HG03064 (cell line): Measurements from ENCODE around the gene TTC8.
"Not testable (repeated sequence)": the region's sequence is repeated elsewhere in the genome, so short reads cannot be mapped to it uniquely, and the experiment has no call there.

ENCODE experiments used
- ATAC-seq: cut with Tn5 transposase; IDR thresholded peaks from one replicate; pipeline ENCODE4 v1.9.1; 2021; ENCODE audit warnings: low read depth; ENCODE audit not compliant: unreplicated experiment

Gene TTC8

DNA sequence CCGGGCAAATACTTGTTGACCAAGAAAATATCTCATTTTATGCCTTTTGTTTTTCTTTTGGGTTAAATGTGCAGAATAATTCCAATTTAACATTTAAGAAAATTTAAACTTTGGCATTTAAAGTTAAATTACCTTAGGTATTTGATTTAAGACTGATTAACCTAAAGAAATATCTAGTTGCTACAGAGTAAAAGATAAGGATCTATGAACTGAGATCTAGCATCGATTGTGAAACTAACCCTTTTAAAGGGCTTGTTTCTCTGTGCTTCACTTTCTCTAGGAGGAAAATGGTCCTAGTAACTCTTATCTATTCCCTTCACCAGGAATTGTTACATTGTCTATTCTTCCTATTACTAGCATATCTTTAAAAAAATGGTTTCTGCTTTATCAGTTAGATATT, 2.6 kb upstream of the TTC8 start:
- ATAC-seq: no peak

DNA sequence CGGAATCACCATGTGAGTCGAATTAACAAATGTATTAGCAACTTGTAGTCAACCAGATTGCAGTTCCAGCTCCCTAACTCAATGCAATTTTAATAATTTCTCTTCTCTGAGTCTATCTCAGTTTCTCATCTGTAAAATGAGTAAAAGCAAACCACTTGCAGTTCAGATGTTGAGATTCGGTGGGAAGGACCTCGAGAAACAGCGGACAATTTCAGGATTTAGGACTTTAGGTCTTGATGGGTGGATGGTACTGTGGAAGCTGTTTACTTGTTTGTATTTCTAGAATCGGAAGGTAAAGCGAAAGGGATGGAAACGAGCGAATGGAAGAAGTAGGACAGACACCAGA, 510 bp upstream of the TTC8 start:
- peak; percentile 11 for ATAC-seq

DNA sequence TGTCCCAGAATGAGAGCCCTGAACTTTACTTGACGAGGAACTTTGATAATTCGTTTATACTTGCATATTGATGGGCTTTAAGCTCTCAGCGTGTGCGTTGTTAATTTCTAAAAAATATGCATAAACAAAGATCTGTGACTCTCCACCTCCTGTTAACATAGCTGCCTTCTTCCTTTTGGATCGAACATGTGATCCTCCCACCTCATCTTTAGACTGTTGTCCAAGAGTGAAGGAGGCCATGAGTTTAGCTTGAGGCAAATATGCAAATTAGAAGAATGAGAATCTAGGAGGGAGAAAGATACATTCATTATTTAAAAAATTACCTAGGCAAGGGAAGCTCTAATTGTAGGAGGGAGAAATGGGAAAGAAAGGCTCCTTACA, 617 bp downstream of the TTC8 start:
- no peak for ATAC-seq

DNA sequence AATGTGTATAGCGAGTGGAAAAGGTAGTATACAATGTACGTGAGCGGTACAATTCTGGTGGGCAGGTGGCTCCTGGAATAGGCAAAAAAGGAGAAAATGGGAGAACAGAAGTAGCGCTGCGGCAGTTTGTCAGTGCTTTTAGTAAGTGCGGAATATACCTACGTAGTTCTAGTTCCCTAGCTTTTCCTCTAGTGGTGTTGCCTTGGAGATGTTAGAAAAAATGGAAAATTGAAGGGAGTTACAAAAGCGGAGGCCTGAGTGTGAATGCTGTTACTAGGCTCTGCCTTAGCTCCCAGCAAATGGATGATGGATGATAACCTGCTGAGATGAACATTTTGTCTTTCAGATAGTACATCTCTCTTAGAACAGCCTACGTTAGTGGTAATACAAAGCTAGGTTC, 1.1 kb downstream of the TTC8 start:
- ATAC-seq: no peak

DNA sequence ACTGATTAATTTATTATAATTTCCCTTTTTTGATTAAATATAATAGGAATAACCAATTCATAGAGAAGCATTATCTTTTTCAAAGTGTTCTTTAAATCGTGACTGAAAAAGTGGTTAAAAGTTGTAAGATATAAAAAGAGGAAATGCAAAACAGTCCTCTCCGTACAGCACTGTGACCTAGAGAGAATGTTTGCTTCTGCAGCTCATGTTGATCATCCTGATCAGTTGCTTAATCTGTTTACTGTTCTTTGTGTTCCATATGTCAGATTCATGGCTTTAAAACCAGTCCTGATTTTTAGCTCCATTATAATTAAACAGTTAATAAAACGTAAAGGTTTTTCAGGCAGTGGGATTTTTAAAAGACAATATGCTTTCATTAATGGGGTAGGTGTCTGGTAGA, 4.7 kb downstream of the TTC8 start:
- no peak for ATAC-seq

DNA sequence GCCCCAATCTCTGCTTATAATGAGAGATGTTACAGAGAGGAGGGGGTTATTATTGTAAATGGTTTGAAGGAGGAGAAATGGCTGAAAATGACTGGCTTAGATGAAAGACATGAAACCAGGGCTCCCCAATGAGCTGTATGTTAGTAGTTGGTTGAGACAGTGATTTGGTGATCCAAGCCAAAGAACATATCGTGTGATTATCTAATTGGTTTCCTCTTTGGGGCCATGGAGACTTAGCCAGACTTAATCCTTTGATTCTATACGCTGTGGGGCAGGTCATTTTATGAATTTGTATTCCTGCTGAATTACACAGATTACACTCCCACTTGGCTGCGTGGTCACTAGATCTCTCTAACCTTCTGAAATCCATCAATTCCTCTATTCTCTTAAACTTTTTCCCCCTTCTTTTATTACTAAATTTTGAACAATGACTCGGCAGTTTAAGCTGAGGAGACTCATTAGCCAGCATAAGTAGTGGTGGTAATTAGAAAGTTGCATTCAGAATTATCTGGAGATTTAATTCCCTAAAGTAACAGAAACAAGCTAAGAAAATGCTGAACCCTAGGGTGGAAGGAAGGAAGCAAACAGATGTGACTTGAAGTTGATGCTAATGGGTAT, 5.3 kb downstream of the TTC8 start:
- ATAC-seq: no peak

DNA sequence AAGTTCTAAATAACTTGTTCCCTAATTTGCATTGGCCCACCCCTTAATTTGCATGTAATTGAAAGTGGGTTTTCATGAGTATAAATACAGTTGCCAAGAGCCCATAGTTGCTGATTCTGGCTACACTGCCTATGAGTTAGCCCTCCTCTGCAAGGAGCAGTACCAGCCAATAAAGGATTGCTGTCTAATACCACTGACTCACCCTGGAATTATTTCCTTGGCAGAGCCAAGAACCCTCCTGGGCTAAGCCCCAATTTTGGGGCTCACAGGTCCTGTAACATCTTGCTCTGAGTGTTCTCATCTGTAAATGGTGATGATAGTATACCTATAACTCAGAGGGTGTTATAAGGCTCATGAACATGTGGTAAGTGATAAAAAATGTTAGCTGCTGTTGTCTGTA, 6.8 kb downstream of the TTC8 start:
- ATAC-seq: no peak

DNA sequence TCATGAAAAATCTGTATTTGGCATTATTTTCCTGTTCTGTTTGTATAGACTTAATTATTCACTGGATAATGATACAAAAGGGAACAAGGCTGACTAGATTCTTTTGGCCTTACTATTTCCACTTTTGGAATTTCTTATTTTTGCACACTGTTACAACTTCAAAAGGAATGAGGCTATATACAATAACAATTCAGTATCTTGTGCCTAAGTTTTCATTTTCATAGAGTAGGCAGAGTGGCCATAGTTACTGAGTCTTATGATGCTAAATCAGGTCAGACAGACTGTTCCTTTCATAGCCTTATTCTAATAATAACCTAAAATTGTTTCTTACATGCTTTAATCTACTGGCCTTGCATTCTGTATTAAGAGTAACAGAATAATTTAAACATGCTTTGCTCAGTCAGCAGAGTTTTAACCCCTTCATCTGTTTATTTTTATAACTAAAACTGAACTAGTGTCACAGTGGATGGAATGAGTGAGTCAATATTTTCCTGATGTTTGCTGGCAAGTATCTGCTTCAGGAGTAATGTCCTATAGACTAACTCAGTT, 10.5 kb downstream of the TTC8 start:
- no peak for ATAC-seq

DNA sequence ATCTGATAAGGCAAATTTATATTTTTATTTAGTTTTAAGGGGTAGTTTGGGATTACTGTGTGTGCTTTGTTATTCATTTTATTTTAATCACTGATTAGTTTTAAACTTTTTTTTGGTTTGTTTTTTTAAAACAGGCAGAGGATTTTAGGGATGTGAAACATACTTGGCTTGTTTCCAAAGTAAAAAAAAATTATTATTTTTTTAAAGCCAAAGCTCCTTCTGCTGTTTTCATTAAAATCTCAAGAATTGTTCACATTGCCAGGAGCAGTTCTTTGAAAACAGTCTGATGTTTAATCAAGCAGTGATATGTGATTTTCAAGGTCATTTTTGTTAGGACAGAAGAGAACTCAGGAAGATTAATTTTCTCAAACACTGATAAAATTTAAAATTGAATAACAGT, 11.2 kb downstream of the TTC8 start:
- no peak for ATAC-seq

DNA sequence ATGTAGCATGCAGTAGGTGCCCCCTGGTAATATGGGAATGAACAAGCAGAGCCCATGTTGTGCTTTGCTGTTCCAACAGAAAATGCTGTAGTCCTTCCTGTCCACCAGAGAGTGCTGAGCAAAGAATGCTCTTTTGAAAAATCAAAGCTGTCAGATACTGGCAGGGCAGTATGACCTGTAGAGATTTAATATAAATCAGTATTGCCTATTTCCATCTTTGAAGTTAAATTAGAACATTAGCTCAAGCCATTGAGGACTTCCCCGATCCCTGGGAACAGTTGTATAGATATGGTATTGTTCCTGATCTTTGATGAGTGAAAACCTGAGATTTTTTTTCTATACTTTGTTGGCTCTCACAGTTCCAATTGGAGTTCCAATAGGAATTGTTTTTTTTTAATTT, 13.0 kb downstream of the TTC8 start:
- ATAC-seq: no peak

DNA sequence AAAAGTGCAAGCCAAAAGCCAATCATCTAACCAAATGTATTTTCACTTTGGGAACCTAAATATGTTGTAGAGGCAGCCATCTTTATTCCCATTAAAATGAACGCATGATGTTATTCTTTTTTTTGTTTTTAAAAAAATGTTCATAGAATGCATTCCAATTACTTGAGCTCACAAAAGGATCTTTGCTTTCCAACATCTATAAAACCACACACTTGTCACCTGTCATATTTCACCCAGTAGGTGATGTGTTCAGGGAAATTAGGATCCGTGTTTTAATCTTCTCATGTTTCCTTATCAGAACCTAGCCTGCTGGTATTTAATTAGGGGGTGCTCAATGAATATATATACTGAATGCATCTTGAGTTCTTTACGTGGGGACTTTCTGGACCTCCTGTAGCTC, 13.6 kb downstream of the TTC8 start:
- ATAC-seq: no peak

DNA sequence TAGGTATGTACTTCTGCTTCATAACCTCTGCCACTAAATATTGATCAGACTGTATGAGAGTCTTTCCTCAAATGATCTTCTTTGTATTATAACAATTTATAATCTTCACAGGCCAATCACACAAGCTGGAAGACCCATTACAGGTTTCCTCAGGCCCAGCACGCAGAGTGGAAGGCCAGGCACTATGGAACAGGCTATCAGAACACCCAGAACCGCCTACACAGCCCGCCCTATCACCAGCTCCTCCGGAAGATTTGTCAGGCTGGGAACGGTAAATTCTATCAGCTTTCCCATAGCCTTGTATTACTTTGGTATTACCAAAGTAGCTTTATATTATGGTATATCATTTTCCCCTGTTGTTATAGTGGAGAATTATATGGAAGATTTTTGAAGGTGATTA, 16.5 kb downstream of the TTC8 start:
- ATAC-seq: no peak

DNA sequence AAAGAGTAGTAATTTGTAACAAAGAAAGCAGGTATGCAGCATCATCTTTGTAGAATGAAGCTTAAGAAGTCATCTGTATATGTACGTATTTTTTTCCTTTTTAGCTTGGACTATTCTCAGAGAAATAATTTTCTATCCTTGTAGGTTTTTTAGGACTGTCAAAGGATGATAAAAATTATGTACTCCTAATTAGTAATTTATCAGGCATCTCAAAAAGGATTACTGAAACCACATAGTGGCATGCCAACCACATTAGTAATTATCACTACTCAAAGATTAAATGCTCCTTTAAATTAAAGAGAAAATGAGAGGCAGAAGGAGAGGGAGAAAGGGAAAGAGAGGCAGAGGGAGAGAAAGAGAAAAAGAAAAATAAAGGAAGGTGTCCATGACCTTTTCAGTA, 17.3 kb downstream of the TTC8 start:
- ATAC-seq: no peak

DNA sequence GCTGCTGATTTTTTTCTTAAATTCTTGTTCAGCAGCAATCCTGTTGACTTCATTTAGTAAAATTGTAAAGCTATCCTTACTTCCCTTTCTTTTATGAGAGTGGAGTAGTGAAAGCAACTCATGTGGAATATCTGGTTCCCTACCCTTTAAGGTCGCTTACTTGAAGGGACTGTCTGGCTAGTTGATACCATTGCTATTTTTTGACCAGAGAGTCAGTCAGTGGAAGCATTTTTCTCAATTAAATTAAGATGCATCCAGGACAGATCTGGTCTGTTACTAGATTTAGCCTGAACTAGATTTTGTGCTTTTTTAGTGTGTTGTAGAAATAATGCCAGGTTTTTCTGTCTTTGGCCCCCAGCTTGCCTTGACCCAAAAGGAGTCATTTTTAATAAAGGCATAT, 18.0 kb downstream of the TTC8 start:
- no peak for ATAC-seq

DNA sequence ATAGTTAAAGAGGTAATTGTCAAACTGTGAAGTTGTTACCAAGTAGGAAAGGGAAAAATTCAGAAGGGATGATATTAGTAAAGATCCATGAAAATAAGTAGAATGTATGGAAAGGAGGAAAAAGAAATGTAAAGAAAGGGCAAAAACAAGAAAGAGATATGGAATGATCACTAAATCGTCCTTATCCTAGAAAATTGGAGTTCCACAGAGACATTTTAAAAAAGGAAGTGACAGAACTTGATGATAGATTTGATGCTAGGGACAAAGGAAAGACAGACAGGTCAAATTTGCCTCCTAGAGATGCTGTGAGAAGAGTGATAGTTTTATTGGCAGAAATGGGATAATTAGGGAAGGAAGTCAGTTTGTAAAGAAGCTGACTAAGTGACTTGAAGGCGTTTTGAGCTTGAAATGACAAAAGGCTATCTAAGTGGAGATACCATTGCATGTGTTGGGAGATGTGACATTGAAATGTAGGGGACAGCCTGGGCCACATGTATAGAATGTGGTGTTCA, 20.6 kb downstream of the TTC8 start:
- no peak for ATAC-seq

DNA sequence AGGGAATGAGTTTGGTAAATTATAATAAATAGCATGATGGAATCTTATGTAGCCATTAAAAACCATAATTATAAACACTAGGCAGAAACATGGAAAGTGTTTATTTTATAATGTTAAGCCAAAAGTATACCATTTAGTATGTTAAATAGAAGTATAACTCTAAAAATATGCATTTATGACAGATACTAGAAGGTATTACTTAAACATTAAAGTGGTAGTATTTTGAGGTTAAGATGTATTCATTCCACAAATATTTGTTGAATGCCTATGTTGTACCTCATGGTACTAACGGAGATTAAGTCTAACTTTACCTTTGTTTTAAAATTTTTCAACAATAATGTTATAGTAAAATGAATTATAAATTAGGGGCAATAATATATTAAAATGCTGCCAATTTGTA, 24.1 kb downstream of the TTC8 start:
- ATAC-seq: no peak

DNA sequence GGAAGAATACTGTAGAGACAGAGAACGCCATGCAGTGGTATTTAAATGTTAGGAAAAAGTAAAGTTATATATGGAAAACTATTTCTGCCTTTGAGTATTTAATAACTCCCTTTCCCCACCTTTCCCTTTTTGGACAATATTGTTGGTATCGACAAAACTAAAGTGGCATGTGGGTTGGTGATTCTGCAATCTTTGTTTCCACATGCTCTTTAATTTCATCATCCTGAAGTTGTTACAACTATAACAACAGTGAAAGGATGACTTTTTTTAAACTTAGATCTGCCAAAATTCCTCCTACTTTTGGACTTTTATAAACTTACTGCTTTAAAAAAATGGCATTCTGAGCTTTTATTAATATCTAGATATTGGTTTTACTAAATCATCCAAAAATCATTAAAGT, 25.3 kb downstream of the TTC8 start:
- no peak for ATAC-seq

DNA sequence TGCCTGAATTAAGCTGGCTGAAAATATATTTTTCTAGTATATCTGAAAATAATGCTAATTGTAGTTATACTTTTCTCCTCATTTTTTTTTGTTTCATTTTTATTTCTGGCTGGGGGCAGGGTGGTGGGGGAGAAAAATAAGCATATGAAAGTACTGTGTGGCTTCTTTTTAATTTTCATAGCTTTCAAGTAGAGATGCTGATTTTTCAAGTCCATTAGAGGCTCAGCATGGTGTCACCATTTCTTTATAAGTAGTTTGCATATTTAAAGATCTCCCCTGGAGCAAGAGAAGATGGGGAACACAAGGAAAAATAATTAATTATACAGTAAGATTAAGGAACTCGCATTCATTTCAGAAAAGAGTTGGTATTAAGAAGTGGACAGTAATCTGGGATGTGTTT, 27.1 kb downstream of the TTC8 start:
- no peak for ATAC-seq

DNA sequence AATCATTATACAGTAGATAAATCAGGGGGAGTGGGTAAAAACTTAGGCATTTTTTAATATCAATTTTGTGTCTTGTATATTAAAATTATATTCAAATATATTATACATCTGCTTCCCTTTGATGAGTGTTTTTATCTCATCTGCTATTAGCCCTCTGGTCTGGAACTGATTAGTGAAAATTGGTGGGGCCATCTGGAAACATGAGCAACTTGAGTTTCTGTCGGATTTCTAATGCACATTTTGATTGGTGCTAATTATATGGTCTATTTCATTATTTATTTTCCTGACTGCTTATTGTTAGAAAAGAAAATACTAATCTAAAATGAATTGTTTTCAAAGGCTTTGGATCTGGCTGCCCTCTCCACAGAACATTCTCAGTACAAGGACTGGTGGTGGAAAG, 28.2 kb downstream of the TTC8 start:
- ATAC-seq: no peak

DNA sequence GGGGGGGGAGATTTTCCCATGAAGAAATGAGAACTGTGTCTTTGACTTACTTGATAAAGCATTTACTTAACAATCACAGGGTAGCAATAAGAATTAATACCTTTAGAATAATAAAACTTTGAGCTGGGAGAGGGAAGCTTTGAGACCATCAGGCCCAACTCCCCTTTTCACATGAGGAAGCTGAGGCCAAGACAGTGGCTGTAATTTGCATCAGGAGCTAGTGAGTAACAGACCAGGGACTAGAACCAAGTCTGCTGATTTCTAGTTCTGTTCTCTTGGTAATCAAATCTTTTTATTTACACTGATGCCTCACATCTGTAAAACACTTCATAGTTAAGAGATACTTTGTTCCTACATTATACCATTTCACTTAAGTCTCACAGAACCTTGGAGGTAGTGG, 28.7 kb downstream of the TTC8 start:
- ATAC-seq: no peak

DNA sequence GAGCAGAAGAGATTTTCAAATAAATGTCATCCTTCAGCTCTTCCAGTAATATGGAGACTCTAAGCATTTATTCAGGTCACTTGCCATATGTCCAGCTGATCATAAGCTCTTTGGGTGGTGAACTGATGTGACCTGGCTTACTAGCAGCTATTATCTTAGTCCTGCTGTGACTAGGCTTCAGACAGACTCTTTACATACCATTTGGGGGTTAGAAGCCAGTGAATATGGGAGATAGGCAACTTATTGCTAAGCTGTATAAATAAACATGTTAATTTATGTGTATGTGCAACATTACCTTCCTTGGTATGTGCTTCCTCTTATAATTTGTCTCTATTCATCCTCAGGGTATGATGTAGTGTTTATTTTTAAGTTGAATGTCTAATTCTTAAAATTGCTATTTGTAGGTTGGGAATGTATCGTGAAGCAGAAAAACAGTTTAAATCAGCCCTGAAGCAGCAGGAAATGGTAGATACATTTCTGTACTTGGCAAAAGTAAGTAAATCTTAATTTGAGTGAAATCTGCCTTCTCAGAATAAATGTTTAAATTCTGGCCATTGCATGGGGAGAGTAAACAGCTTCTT, 32.4 kb downstream of the TTC8 start:
- ATAC-seq: no peak

DNA sequence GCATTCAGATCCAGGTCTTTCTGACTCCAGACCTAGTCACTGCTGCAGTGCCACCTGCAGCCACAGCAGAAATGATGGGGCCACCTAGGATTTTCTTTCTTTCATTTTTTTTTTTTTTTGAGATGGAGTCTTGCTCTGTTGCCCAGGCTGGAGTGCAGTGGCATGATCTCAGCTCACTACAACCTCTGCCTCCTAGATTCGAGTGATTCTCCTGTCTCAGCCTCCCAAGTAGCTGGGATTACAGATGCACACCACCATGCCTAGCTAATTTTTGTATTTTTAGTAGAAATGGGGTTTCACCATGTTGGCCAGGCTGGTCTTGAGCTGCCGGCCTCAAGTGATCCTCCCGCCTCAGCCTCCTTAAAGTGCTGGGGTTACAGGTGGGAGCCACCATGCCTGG, 33.4 kb downstream of the TTC8 start:
- ATAC-seq: not testable (repeated sequence)

DNA sequence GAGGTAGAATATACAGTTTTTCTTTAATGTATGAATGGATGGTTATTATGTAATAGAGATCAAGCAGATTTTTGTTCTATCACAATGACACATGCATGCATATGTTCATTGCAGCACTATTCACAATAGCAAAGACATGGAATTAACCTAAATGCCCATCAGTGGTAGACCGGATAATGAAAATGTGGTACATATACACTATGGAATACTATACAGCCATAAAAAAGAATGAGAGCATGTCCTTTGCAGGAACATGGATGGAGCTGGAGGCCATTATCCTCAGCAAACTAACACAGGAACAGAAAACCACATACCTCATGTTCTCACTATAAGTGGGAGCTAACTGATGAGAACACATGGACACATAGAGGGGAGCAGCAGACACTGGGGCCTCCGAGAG, 34.7 kb downstream of the TTC8 start:
- not testable (repeated sequence) for ATAC-seq
